Dermis microvascular lymphatic vessel endothelial cell (primary cell): Measurements from ENCODE around the gene GPR146. TPM values are rescaled to one million over a fixed set of nuclear protein-coding genes. Genes with fewer than 3 reads are reported as not detected.

Experiments used
- DNase-seq, 2 donors: peaks; one replicate each; pipeline versions ENCODE4 v3.0.0 to v3.0.0-alpha.2; 2010; ENCODE audit warnings: low read depth in 2 of 2
- total RNA-seq: library from RNA; depleted of rRNA; stranded (reverse); fragments of >200 nt; gene quantifications from 2 replicates; pipeline ENCODE4 v1.2.1, GENCODE V29; 2014

The GPR146 gene
- total RNA-seq, 1 donor from 2014 or later = 25.5 TPM

DNA sequence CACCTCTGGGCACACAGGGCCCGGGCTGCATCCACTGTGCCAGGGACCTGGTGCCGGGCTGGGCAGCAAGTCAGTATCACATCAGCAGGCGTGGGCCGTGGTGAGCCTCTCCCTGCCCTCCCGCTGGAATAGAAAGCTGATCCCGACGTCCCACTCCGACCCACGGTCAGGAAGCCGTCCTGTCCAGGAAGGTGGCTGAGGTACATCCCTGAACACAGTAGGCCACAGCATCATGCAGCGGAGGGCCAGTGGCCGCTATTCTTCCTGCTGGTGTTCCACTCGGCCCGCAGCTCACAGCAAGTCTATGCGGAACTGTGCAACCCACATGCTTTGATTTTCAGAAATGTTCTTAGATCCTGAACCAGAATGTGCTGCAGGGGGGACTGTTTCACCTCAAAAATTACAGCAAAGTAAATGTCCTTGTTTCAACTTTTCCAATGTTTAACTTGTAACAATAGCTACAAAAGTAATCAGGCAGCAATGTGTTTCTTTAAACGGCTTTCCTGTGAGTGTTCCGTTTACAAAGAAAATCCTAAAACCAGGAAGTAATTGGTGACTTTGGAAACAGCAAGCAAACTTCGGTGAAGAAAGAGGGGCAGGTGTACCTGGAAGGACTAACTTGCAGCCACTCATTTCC lies 676 bp upstream of the GPR146 start:
- DNase-seq = peak in 1 of 2 donors; percentile 68

DNA sequence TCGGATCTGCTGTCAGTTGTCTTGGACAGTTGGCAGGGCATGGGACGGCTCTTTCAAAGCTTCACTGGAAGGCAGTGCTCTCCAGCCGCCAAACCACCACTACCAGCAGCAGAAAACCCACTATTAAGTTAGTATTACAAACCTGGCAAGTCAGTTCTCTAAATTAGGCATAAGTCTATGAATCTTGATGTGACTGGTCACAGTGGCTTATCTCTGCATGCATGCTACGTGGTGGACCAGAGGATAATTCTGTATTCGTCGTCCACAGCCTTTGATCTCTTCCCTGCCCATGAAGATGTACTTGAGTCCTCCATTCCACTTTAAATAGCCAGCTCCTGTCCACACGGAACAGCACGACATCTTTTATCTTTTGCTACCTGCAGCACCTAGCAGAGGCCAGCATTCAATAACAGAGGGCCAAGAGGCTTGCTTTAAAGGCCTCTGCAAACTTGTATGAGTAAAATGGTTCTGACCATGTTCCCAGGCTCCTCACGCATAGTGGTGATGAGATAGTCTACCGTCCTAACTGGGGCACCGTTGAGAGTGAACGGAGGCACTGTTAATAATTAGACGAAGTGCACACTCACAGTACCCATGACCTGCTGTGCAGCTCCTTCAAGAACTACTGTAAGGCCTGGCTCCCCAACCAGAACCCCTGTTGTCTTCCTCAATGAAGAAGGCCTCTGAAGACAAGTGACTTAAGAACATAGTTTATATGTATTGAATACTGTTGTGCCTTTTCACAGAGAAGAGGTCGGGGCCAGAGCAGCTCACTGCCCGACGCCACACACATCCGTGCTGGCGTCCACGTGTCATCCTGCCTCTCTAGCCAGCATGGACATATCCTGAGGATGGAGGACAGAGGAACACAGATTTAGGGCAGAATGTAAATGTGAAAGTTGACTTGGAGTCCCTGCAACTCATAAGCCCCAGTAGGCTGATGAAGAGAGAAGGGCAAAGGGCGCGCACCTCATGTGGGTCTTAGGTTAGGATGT lies 1.0 kb downstream of the GPR146 start:
- DNase-seq = no peak

DNA sequence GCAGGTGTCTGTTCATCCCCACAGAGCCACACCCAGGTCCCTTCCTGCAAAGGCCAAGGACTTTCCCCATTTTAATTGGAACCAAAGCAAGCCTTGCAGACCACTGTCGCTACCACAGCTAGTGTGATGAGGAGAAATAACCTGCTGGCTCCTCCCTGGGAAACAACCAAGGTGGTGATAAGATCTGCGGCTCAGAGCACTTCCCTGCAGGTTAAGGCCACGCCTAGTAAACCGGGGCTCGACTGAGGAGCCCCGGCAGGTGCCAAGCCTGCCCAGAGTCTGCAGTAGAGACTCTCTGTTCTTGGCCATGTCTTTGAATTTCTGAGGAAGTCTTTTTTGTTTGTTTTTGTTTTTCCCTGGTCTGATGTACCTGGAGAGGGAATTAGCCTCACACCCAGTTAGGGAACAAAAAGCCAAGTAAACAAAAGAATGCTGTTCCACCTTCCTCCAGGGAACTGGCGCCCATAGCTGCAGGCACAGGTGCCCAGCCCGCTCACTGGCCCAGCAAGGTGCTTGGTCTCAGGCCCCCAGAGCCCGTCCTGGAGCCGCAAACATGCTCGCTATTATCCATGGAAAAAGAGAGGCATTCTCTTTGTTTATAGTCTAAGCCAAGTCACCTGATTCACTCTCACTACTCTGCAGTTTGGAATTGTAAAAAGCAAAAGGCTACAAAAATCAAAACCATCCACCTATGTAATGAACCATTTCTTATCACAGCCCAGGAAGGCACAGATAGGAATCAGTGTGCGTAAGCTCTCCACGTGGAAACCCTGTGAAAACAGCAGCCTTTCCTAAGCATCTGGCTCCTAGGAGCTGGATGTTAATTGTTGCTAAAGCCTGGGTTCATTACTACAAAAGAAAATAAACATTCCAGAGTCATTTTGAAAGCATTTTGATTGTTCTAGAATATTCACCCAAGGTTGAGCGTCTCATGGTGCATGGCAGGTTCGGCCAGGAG lies 2.7 kb downstream of the GPR146 start:
- no peak for DNase-seq

DNA sequence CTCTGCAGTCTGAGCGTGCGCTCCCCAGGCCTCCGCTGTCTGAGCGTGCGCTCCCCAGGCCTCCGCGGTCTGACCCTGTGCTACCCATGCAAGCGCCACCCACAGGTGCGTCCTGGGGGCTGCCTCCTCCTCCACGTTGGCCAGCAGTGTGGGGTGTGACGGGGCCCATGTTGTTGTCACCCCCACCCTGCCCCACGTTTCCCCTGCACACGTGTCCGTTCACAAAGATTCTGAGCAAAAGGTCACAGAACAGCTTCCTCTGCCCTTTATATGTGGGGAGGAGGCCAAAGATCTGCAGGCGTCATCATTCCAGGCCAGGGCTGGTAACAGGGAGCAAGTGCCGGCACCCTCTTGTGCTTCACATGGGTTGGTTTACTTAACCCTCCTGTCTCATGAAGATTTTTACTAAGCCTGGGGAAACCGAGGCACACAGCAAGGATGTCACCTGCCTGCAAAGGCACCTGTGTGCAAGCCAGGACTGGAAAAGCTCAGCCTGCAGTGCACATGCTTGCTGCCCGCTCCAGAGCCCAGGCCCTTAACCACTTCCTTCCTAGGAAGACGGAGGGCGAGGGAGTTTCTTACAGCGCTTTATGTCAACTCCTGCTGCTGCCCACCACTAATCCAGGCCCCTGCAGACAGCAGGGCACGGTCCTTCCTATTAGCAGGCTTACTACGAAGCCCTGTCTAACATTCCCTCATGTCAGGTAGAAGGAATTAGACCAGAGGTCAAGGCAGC lies 4.8 kb downstream of the GPR146 start:
- peak; percentile 76 to 84 for DNase-seq

DNA sequence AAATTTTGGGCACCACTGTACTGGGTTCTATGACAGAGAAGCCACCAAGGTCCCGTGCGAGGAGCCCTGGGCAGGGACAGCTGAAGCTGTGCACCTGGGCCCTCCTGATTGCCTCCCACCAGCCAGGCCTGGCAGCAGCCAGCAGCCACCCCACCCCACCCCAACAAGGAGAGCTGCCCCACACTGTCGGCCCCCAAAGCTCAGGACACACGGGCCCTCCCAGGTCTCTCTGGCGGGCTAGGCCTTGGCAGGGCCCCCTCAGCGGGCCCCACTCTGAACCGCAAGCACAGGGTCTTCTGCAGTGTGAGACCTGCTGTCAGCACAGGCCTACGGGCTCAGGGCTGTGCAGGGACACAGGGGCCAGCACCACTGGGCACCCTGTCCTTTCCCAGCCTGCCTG lies 5.5 kb downstream of the GPR146 start:
- DNase-seq = no peak

DNA sequence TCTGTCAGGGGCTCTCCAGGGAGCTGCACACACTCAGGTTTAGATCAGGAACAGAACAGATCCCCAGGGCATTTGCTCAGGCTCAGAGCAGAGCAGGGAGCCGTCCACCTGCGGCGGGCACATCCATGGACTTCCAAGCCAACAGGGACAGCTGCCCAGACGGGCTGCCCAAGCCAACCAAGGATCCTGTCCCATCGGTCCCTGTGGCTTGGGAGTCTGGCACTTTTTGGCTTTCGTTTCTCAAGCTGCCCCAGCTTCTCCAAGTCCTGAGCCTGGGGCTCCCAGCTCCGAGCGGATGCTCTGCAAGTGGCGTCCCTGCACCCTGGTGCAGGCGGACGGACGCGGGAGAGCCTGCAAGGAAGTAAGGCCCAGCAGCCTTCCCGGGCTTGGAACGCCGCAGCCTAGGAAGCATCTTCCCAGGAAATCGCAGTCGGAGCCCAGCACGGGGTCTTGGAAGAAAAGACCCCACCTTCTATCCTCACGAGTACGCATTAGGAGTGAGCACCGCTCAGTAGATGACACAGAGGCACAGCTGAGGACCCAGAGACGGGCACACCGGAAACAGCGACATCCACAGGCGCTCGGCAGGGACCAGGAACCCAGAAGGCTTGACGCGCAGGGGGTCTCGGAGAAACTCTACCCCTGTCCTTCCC lies 6.0 kb downstream of the GPR146 start:
- no peak for DNase-seq

DNA sequence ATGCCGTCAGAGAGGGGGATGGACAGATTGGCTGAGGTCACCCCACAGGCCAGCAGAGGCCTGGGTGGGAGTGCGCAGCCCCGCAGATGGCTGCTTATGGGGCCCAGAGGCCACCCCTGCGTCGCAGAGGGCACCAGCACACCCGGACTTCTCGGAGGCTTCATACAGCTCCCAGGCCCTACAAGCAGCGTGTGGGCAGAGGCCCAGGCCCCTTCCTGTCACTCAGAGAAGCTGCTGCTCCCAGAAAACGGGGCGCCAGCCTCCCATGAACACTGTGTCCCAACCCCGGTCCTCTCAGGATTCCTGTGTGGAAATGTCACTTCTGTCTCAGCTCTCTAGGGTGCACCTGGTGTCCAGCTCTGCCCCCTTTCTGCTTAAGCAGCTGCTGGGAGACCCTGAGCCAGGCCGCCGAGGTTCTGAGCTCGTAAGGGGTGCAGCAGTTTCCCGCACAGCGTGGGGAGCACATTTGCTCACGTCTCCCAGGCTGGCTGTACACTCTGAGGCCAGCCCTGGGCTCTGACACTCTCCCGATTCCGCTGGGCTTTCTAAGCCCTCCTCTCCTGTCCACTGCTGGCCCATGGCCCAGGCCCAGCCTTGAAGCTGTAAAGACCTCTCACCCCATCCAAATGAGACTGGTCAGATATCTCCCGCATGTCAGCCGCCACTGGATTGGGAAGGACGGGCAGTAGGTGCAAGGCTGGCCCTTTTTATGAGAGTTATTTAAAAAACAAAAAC lies 6.8 kb downstream of the GPR146 start:
- no peak for DNase-seq

DNA sequence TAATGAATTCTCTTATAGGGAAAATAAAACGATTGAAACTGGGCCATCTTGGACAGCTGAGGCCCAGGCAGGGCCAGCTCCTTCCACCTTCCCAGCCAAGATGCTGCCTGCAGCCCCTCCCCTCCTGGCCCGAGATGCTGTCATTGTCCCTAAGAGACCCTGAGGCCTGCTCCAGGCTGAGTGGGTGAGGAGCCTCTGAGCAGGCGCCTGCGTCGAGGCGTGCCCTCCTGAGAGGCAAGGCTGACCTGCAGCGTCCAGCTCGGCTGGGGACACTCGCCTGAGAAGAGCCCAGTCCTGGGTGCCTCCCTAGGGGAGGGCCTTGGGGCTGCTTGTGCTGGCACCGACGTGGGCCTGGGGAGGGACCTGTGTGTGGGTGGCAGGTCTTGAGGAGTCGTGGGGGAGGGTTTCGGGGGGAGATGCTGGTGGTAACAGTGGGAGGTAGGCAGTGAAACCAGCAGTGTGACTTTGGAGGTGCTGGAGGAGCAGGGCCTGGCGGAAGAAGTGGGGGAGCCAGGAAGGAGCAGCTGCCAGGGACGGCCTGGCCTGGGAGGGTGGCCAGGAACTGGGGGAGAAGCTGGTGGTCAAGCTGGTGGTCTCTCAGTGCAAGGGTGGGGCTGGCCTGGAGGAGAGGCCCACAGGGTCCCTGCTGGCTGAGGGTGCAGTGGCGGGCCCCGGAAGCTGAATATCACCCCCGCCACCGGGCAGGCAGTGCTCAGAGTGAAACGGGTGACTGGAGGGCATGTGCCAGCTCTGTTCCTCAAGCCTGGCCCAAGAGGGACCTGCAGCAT lies 7.9 kb downstream of the GPR146 start:
- no peak for DNase-seq

DNA sequence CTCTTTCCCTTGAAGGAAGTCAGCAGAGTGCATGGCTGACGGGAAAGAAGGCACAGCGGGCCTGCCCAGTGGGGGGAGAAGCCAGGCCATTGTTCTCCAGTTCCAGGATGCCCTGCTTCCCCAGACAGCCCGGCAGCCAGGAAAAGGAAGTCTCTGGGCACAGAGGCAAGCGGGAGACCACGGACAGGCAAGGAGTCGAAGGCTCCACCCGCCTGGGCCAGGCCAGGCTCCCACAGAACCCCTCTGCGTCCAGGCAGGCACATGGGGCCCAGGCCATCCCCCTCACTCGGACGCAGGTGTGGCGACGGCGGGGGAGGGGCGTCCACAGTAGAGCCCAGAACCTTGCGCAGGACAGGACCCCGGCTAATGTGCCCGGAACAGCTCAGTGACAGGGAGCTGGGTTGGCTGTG lies 8.7 kb downstream of the GPR146 start:
- DNase-seq = peak in 1 of 2 donors; percentile 79

DNA sequence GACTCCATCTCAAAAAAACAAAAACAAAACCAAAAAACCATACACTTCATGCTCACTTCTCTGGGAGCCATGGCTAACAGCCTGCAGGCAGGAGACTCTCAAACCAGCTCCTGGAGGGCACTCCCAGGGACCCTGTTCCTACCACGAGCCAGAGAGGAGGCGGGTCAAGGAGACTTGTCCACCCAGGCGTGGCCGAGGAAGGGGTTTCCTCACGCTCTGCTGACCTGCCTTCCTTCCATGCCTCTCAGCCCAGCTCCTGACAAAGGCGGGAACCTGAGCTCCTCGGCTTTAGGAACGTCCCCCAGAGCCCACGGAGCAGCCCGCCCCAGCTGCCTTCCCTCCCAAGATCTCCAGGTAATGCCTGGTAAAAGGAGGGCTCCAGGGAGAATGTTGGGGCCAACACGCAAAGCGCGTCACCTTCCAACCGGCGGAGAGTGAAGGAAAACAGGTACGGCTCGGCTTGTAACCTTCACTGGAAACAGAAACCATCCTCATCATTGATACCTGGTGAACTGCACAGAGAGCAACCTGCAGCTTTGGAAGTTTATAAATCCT lies 9.5 kb downstream of the GPR146 start:
- no peak for DNase-seq

DNA sequence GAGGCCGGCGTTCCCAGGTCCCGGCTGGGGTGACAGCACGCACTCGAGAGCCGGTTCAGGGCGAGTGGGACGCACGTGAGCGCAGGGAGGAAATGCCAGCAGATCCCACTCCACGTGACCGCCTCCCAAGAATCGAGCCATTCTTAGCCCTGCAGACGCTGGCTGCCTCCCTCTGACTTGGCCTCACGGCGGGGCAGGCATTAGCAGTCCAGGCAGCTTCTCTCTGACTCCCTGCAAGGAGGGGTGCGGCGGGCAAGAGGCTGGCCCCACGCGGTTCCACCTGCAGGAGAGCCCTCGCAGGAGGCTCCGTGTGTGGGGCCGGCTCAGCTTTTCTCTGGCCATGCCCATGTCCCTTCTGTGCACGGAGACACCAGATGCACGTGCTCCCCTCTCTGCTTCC lies 10.1 kb downstream of the GPR146 start:
- no peak for DNase-seq

DNA sequence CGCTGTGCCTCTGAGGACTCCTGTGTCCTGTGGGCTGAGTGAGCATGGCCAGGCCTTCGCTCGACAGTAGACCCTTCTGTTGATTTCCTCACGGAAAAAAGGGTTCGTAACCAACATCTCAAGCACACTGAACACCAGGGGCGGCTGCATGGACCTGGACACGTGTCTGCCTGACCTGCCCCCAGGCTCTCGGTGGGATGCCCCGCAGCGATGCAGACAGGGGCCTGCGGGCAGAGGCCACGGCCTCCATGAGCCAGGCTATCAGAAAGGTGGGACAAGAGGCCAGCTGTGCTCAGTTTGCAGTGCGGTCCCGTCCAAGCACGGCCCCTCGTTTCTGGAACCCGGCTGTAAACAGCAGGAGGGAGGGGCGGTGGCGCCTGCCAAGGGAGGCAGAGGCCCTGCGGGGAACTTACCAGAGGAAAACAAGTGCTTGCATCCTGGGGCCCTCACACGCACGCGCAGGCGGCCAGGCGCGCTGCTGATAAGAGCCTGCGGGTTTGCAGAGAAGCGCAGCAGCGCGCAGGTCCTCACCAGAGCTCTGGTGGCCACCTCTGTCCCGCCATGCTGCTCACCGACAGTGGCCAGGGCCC lies 10.6 kb downstream of the GPR146 start:
- DNase-seq = peak; percentile 67 to 89

DNA sequence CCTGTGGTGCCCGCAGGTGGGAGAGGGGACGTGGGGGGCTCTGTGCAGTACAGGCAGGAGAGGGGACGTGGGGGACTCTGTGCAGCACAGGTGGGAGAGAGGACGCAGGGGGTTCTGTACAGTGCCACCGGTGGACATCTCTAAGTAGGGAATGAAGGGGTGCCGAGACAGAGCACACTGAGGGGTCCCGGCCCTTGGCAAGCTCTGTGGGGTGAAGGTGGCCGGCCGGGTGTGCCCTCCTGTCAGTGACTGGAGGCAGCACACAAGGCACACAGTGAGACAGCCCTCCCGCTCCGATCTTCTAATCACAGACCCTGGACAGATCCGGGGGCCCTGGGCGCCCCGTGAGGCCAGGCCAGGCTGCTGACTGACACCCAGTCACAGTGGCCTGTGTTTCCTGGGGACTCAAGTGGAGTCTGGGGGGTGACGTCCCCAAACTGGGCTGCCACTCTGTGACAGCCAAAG lies 11.2 kb downstream of the GPR146 start:
- DNase-seq = no peak

DNA sequence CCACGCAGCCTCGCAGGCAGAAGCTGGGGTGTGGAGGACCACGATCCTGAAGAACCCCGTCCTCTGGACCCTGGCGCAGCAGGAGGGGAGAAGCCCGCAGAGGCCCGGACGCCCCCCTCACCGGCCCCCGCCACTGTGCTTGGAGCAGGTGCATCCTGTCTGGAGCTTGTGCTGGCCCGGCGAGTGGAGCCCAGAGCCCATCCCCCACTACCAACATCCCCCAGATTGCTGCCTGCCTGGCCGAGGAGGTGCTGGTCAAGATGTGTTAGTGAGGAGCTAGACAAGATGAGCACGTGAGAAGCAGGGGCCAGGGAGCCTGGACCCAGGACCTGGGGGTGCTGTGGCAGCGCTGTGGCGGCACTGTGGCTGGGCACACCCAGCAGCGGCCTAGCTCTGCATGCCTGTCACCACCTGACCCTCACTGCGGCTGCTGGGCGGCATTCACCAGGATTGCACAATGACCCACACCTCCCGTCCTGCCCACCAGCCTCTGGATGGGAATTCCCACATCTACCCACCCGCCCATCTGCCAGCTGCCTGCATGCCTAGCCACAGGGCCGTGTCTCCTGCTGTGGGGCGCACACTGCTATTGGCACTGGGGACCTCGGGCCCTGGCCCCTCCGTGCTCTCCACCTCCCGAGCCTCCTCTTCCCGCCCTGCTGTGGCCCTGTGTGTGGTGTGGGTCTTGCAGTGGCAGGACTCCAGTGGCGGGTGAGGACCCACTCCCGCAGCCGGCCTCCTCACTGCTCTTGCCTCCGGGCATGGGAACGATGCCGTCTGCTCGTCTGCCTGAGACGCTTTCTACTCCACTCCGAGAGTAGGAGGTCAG lies 11.8 kb downstream of the GPR146 start:
- peak; percentile 79 to 82 for DNase-seq

DNA sequence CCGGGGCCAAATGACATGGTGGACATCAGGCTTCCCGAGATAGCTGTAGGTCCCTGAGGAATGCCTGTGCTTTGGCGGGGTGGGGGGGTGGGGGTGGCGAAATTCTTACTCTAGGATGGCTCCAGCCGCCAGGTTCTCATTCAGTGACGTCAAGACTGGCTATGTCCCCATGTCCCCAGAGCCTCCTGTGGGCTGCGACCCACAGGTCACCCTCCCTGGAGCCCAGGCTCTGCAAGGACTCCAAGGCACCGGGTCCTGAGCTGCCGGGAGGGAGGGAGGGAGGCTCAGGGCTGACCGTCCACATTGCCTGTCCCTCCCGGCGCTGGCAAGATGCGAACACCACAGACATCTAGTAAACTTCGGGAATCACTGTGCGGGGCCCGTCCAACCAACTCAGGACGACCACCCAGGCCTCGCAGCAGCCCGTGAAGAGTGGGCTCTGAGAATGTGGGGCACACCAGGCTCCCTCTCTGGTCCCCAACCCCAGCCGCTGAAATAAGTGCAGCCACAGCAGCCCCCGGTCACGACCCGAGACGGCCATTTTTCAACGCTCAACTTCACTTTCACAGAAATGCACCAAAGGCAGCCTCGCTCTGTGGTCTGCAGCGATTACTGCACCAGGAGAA lies 12.6 kb downstream of the GPR146 start:
- DNase-seq = no peak

DNA sequence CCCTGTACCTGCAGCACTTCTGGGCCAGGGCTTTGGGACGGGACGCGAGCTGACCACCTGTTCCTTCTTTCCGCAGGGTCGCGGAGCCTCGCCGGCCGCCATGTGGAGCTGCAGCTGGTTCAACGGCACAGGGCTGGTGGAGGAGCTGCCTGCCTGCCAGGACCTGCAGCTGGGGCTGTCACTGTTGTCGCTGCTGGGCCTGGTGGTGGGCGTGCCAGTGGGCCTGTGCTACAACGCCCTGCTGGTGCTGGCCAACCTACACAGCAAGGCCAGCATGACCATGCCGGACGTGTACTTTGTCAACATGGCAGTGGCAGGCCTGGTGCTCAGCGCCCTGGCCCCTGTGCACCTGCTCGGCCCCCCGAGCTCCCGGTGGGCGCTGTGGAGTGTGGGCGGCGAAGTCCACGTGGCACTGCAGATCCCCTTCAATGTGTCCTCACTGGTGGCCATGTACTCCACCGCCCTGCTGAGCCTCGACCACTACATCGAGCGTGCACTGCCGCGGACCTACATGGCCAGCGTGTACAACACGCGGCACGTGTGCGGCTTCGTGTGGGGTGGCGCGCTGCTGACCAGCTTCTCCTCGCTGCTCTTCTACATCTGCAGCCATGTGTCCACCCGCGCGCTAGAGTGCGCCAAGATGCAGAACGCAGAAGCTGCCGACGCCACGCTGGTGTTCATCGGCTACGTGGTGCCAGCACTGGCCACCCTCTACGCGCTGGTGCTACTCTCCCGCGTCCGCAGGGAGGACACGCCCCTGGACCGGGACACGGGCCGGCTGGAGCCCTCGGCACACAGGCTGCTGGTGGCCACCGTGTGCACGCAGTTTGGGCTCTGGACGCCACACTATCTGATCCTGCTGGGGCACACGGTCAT lies 13.3 kb downstream of the GPR146 start:
- DNase-seq = no peak
